Measurements from ENCODE around the gene GRIK4.

GRIK4 gene

DNA sequence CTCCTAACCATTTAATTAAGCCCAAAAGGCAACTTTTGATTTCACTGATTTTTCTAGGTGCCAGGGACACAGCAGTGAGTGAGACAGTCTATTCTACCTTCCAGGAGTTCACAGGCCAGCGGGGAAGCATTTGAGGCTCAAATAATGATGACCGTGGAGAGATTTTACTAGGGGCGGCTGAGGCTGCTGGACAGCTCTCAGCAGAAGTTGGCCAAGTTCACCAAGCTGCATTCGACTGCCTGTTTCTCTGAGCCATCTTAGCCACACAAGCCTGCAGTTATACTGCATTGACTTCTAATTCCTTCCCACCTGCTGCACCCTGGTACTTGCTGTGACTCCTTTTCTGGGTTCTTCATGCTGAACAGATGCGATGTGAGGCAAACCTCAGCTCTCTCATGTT lies 343.4 kb downstream of the GRIK4 start:
- TF ChIP-seq GATA2 (IDR thresholded peaks at IDR 0.05; ENCODE audit: low read depth, low read length): no peak
- TF ChIP-seq GATA3 (IDR thresholded peaks at IDR 0.05; ENCODE audit: low read depth, low read length): no peak

GRCh38 chr11:120857508-120857907 lies 346.0 kb downstream of the GRIK4 start:
- no peak for TF ChIP-seq GATA2 (IDR thresholded peaks at IDR 0.05; ENCODE audit: low read depth, low read length)
- TF ChIP-seq GATA3 (IDR thresholded peaks at IDR 0.05; ENCODE audit: low read depth, low read length): no peak

GRCh38 chr11:120858740-120859139 lies 347.2 kb downstream of the GRIK4 start:
- TF ChIP-seq GATA3 (IDR thresholded peaks at IDR 0.05; ENCODE audit: low read depth, low read length): no peak
- no peak for TF ChIP-seq GATA2 (IDR thresholded peaks at IDR 0.05; ENCODE audit: low read depth, low read length)

DNA sequence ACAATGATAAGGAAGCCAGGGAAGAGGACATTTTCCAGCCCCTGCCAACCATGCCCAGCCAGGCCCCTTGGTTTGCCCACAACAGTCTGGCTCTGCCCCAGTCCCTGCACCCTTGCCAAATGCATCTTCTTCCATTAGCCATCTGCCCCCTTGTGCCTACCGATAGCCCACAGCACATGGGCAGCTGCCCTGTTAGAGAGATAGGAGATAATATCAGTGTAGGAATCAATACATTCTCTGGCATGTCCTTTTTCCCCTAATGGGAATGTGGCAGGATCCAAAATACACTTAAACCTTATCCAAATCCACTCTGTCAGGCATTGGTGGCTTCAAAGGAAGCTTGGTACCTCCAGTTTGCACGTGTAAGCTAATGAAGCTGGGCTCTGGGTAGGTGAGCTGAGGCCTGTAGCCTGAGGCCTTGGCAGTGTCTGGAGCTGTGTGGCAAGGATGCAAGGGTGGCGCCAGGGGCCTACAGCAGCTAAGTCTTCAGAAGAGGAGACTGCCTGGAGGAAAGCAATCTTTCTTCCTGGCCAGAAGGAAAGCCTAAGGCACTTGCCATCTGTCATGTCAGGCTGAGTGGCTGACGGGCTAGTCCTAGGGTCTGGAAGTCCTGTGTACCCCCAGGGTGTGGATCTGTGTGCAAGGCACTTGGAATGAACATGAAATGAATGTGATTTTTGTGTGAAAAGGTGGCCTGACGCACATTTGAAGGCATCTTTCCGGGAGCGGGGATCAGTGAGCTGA lies 348.2 kb downstream of the GRIK4 start:
- TF ChIP-seq GATA2 (IDR thresholded peaks at IDR 0.05; ENCODE audit: low read depth, low read length): peak; percentile 80
- TF ChIP-seq GATA3 (IDR thresholded peaks at IDR 0.05; ENCODE audit: low read depth, low read length): no peak

- TF ChIP-seq GATA3 (IDR thresholded peaks at IDR 0.05; ENCODE audit: low read depth, low read length) (no peak), GATA2 (IDR thresholded peaks at IDR 0.05; ENCODE audit: low read depth, low read length) (peak; percentile 80)
These were observed 351.8 kb downstream of the GRIK4 start for GRCh38 chr11:120863359-120863758.

- TF ChIP-seq GATA2 (IDR thresholded peaks at IDR 0.05; ENCODE audit: low read depth, low read length) (no peak), GATA3 (IDR thresholded peaks at IDR 0.05; ENCODE audit: low read depth, low read length) (no peak)
These were observed 355.5 kb downstream of the GRIK4 start for GRCh38 chr11:120867024-120867423.

GRCh38 chr11:120867531-120867930 lies 356.0 kb downstream of the GRIK4 start:
- TF ChIP-seq GATA2 (IDR thresholded peaks at IDR 0.05; ENCODE audit: low read depth, low read length): no peak
- TF ChIP-seq GATA3 (IDR thresholded peaks at IDR 0.05; ENCODE audit: low read depth, low read length): no peak

DNA sequence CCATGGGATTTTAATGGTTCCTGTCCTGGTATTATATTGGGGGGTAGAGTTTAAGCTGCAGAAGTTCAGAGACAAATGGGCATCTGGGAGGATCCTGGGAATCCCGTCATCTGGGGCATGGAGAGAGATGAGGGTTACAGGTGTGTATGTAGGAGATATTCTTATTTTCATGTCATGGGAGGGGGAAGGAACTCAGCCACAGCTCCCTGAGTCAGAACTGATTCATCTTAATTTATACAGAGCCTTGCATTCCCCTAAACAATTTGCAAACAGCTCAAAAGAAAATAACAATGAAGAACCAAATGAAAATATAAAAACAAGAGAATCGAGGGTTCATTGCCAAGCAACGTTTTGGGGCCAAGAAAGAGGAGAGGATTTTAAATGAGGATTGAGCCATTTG lies 356.4 kb downstream of the GRIK4 start:
- TF ChIP-seq GATA2 (IDR thresholded peaks at IDR 0.05; ENCODE audit: low read depth, low read length) (no peak), GATA3 (IDR thresholded peaks at IDR 0.05; ENCODE audit: low read depth, low read length) (no peak)

DNA sequence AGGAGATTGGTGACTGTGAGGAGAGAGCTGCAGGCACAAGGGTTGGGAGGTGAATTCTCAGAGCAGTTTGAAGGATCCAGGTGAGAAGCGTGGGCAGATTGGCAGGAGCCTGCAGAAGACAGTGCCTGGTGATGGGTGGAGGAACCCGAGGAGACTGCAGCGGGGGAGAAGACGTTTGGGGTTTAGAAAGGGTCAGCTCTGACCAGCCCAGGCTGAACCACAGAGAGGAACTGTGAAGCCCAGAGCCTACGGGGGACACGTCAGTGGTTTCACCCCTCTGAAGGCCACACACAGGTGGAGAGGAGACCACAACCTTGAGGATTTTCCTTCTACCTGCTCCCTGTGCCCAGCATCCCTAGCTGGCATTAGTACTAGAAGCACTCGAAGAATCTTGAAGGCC lies 357.5 kb downstream of the GRIK4 start:
- TF ChIP-seq GATA2 (IDR thresholded peaks at IDR 0.05; ENCODE audit: low read depth, low read length): no peak
- TF ChIP-seq GATA3 (IDR thresholded peaks at IDR 0.05; ENCODE audit: low read depth, low read length): no peak

DNA sequence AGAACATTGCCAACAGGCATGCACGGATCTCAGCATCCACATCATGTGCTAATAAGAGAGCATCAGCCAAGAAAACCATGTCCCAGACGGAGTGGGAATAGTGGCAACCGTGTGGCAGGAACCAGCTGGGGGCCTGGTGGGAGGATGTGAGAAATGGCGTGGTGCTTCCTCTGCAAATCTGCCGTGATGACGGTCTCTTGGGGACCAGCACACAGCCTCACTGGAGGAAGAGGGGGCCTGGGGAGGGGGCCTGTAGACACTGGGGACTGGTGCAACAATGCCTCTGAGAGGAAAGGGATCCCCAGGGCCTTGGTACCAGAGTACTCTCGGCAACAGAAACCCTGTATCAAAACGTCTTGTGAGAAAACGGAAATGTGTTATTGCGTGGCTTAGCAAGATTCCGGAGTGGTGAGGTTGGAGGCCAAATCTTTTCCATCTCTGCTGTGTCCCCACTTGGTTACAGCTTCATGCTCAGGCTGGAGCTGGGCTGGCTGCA lies 358.0 kb downstream of the GRIK4 start:
- no peak for TF ChIP-seq GATA2 (IDR thresholded peaks at IDR 0.05; ENCODE audit: low read depth, low read length)
- no peak for TF ChIP-seq GATA3 (IDR thresholded peaks at IDR 0.05; ENCODE audit: low read depth, low read length)

DNA sequence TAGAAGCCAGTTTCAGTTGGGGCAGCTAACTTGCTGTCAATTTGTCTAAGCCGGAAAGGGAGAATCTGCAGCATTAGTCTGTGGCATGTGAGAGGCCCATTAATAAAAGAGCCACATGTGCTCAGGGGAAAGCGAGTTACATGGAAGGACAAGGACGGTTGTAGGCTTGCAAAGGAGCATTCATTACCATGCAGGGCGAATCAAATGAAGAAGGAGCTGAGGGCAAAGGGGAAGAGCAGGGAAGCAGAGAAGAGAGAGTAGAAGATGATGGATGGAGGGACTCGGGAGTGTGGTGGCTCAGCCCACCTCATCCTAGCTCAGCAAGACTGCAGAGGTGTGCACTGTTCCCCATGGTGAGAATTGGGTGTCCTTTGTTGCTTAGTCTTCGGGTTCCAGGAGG lies 359.6 kb downstream of the GRIK4 start:
- TF ChIP-seq GATA3 (IDR thresholded peaks at IDR 0.05; ENCODE audit: low read depth, low read length) (no peak), GATA2 (IDR thresholded peaks at IDR 0.05; ENCODE audit: low read depth, low read length) (no peak)

- TF ChIP-seq GATA2 (IDR thresholded peaks at IDR 0.05; ENCODE audit: low read depth, low read length) (no peak), GATA3 (IDR thresholded peaks at IDR 0.05; ENCODE audit: low read depth, low read length) (no peak)
These were observed 360.4 kb downstream of the GRIK4 start for GRCh38 chr11:120871924-120872323.

- no peak for TF ChIP-seq GATA2 (IDR thresholded peaks at IDR 0.05; ENCODE audit: low read depth, low read length)
- no peak for TF ChIP-seq GATA3 (IDR thresholded peaks at IDR 0.05; ENCODE audit: low read depth, low read length)
These were observed 362.6 kb downstream of the GRIK4 start for GRCh38 chr11:120873966-120874735.

GRCh38 chr11:120875986-120876385 lies 364.4 kb downstream of the GRIK4 start:
- TF ChIP-seq GATA3 (IDR thresholded peaks at IDR 0.05; ENCODE audit: low read depth, low read length) (no peak), GATA2 (IDR thresholded peaks at IDR 0.05; ENCODE audit: low read depth, low read length) (no peak)
